HepG2 (cell line): ENCODE data around the gene ADM. TPM values are rescaled to one million over a fixed set of nuclear protein-coding genes. Genes with fewer than 3 reads are reported as not detected.

Experiments
- ATF7 ChIP-seq, 2 experiments: fragments of 450-650 bp in 1 of 2; sonication (generic) in 1 of 2; formaldehyde crosslinking in 1 of 2; IDR thresholded peaks; 2 replicates each; pipeline versions ENCODE4 v1.4.0 to v1.6.1; 2016 to 2020; ENCODE audit warnings: antibody characterized with exemption in 1 of 2, mild to moderate bottlenecking in 1 of 2, missing genetic modification reagents in 1 of 2
- EP300 ChIP-seq, 3 experiments: sonication (generic) in 1 of 3; formaldehyde crosslinking in 1 of 3; IDR thresholded peaks; 2 replicates each; pipeline versions ENCODE4 v1.5.1 to v1.6.1; 2011 to 2020; ENCODE audit warnings: low read depth in 2 of 3, low read length in 2 of 3, borderline replicate concordance in 1 of 3, improper control_type of control experiment in 1 of 3, mild to moderate bottlenecking in 1 of 3, missing genetic modification reagents in 1 of 3, moderate library complexity in 1 of 3
- ETV5 ChIP-seq: IDR thresholded peaks from 2 replicates; pipeline ENCODE4 v1.6.1; 2018; ENCODE audit warnings: missing biosample characterization, missing genetic modification reagents, inconsistent platforms, borderline replicate concordance
- LBX2 ChIP-seq: sonication (generic); formaldehyde crosslinking; IDR thresholded peaks from 2 replicates; pipeline ENCODE4 v1.5.0; 2020; ENCODE audit warnings: missing genetic modification reagents, mild to moderate bottlenecking, borderline replicate concordance
- MTF1 ChIP-seq: sonication (generic); formaldehyde crosslinking; IDR thresholded peaks from 2 replicates; pipeline ENCODE4 v1.5.0; 2020; ENCODE audit warnings: missing genetic modification reagents
- ONECUT2 ChIP-seq: sonication (generic); formaldehyde crosslinking; IDR thresholded peaks from 2 replicates; pipeline ENCODE4 v1.4.0; 2020; ENCODE audit warnings: missing genetic modification reagents
- PRDM15 ChIP-seq: sonication (generic); formaldehyde crosslinking; IDR thresholded peaks from 2 replicates; pipeline ENCODE4 v1.4.0; 2020; ENCODE audit warnings: missing genetic modification reagents
- REPIN1 ChIP-seq: sonication (generic); formaldehyde crosslinking; IDR thresholded peaks from 2 replicates; pipeline ENCODE4 v1.8.0; 2022; ENCODE audit warnings: missing genetic modification reagents, low read depth, mild to moderate bottlenecking, borderline replicate concordance
- RFXAP ChIP-seq: sonication (generic); formaldehyde crosslinking; IDR thresholded peaks from 2 replicates; pipeline ENCODE4 v1.4.0; 2020; ENCODE audit warnings: missing genetic modification reagents, borderline replicate concordance
- SOX6 ChIP-seq, 2 experiments: fragments of 450-650 bp in 1 of 2; sonication (generic) in 1 of 2; formaldehyde crosslinking in 1 of 2; IDR thresholded peaks; 2 replicates each; pipeline versions ENCODE4 v1.4.0 to v1.6.1; 2017 to 2020; ENCODE audit warnings: antibody characterized with exemption in 1 of 2, mild to moderate bottlenecking in 1 of 2, missing genetic modification reagents in 1 of 2
- TCF12 ChIP-seq, 2 experiments: fragments of 450-650 bp in 1 of 2; sonication (generic) in 1 of 2; formaldehyde crosslinking in 1 of 2; IDR thresholded peaks; 2 replicates each; pipeline versions ENCODE4 v1.6.1 to v1.8.0; 2017 to 2022; ENCODE audit warnings: antibody characterized with exemption in 1 of 2, mild to moderate bottlenecking in 1 of 2, missing genetic modification reagents in 1 of 2, moderate library complexity in 1 of 2
- U2AF1 ChIP-seq: fragments of 200-400 bp; formaldehyde crosslinking; optimal IDR thresholded peaks from 2 replicates; pipeline ENCODE3; 2017; ENCODE audit warnings: mild to moderate bottlenecking, low read depth, low read length
- UBTF ChIP-seq: sonication (generic); formaldehyde crosslinking; IDR thresholded peaks from 2 replicates; pipeline ENCODE4 v1.4.0; 2020; ENCODE audit warnings: mild to moderate bottlenecking, missing genetic modification reagents
- ZNF142 ChIP-seq: sonication (generic); formaldehyde crosslinking; IDR thresholded peaks from 2 replicates; pipeline ENCODE4 v1.4.0; 2020; ENCODE audit warnings: missing genetic modification reagents
- polyA plus RNA-seq, 8 experiments: library from polyadenylated mRNA; depleted of rRNA in 3 of 8; stranded (reverse) in 7 of 8; unstranded in 1 of 8; fragments of >200 nt; fragmentation: Illumina TruSeq in 4 of 8; extraction: Trizol in 4 of 8; gene quantifications; 2 replicates each; pipeline versions ENCODE4 v1.2.1 to v1.2.3, GENCODE V29; 2011 to 2016; ENCODE audit warnings: low read depth in 4 of 8, missing spikeins in 1 of 8, mixed read lengths in 1 of 8; ENCODE audit not compliant: insufficient read depth in 1 of 8
- total RNA-seq, 5 experiments: library from RNA; depleted of rRNA; stranded (reverse); fragments of >200 nt; fragmentation: Illumina TruSeq; extraction: Trizol; gene quantifications; 2 replicates each; pipeline ENCODE4 v1.2.3, GENCODE V29; 2016; ENCODE audit warnings: low read depth in 1 of 5

ADM gene
- total and polyA plus RNA-seq, 2 of the 13 experiments (the other 11 are each of a cell fraction or from before 2014, with no cell fraction given) = 10.7 to 26.1 TPM

- TF ChIP-seq PRDM15 (CRISPR knock-in tag) (no peak), MTF1 (no peak), EP300 (IDR thresholded peaks at IDR 0.05; ENCODE audit: low read depth in 2 of 2, low read length in 2 of 2) (peak; percentile 51 to 79; a peak in 2 of 4 replicates), EP300 (CRISPR knock-in tag; IDR thresholded peaks at IDR 0.05; ENCODE audit: borderline replicate concordance) (no peak), LBX2 (CRISPR knock-in tag) (no peak), REPIN1 (CRISPR knock-in tag) (no peak), ETV5 (CRISPR knock-in tag) (0 out of 2 replicates have a peak, but pooled peaks have one; percentile 35), UBTF (no peak), SOX6 (IDR thresholded peaks at IDR 0.05) (no peak), SOX6 (CRISPR knock-in tag; IDR thresholded peaks at IDR 0.05) (peak; percentile 39; the same call in 1 of the 2 replicates), RFXAP (CRISPR knock-in tag) (no peak), ONECUT2 (CRISPR knock-in tag) (no peak), ZNF142 (no peak), ATF7 (IDR thresholded peaks at IDR 0.05) (no peak), ATF7 (CRISPR knock-in tag; IDR thresholded peaks at IDR 0.05) (no peak), TCF12 (IDR thresholded peaks at IDR 0.05) (no peak), TCF12 (CRISPR knock-in tag; IDR thresholded peaks at IDR 0.05) (no peak), U2AF1 (no peak)
These were observed 19.6 kb upstream of the ADM start (continued) for GRCh38 chr11:10285148-10285802.
